Thymus (tissue), 11 donors: Measurements from ENCODE around the gene MITF. TPM values are rescaled to one million over a fixed set of nuclear protein-coding genes. Genes with fewer than 3 reads are reported as not detected.
A peak's percentile ranks its signal among the peaks of the same experiment; 100 is the strongest.

ENCODE experiments used
- DNase-seq, 9 donors: peaks; one replicate each; pipeline ENCODE4 v3.0.0-alpha.2; 2013; ENCODE audit warnings: low spot score in 9 of 9, low read depth in 6 of 9, missing footprints in 1 of 9
- H3K27ac ChIP-seq, 2 donors: one replicate each; pipeline ENCODE4 v1.5.1; 2013; ENCODE audit warnings: control low read depth in 1 of 2, low read depth in 1 of 2, low read length in 1 of 2, mild to moderate bottlenecking in 1 of 2, moderate library complexity in 1 of 2
- H3K27me3 ChIP-seq, 2 donors: one replicate each; pipeline ENCODE4 v1.5.1; 2013; ENCODE audit warnings: low read length in 1 of 2; ENCODE audit not compliant: control insufficient read depth in 2 of 2, insufficient read depth in 1 of 2
- H3K36me3 ChIP-seq, 2 donors: one replicate each; pipeline ENCODE4 v1.5.1; 2013; ENCODE audit warnings: low read length in 1 of 2, mild to moderate bottlenecking in 1 of 2, moderate library complexity in 1 of 2; ENCODE audit not compliant: control insufficient read depth in 2 of 2, insufficient read depth in 2 of 2
- H3K4me1 ChIP-seq, 2 donors: one replicate each; pipeline ENCODE4 v1.5.1; 2013; ENCODE audit warnings: low read length in 2 of 2; ENCODE audit not compliant: control insufficient read depth in 2 of 2, insufficient read depth in 2 of 2
- H3K4me3 ChIP-seq, 2 donors: one replicate each; pipeline ENCODE4 v1.5.1; 2013; ENCODE audit warnings: low read length in 2 of 2, control low read depth in 1 of 2, mild to moderate bottlenecking in 1 of 2
- H3K9me3 ChIP-seq, 2 donors: one replicate each; pipeline ENCODE4 v1.5.1; 2013; ENCODE audit warnings: low read length in 1 of 2, mild to moderate bottlenecking in 1 of 2; ENCODE audit not compliant: control insufficient read depth in 2 of 2, insufficient read depth in 1 of 2
- WGBS: extraction: QIAGEN DNeasy Blood & Tissue Kit; methylation state at CpG from one replicate; pipeline ENCODE4 v1.1.7; 2013; 5-methylcytosine and 5-hydroxymethylcytosine counted together
- polyA plus RNA-seq: library from polyadenylated mRNA; stranded (reverse); fragments of 200-250 nt; gene quantifications from one replicate; pipeline ENCODE4 v1.2.3, GENCODE V29; 2013
- total RNA-seq: library from RNA; stranded (reverse); fragments of 120-200 nt; gene quantifications from one replicate; pipeline ENCODE4 v1.2.4, GENCODE V29; 2013
- donor health status: healthy.

Gene MITF
- total and polyA plus RNA-seq, 2 donors = 3.2 to 4.8 TPM

DNA sequence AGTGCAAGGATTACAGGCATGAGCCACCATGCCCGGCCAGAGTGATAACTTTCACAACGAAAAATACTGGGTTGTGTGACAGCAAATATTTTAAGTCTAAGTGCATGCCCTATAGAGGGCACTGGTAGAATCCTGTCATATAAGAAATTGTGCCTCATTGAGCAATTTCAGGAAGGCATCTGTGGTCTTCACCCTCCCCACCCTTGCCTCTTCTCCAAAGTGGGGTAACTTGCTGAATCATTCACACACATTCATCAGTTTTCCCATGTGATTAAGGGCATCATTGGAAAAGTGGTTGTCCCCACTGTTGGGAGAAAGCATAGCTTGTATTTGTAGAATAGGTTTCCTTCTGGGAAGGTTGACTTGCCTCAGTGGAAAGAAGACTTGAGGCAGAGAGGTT is 9.2 kb downstream of the MITF start:
- Histone ChIP-seq H3K4me3 (no peak overlapping the region), H3K9me3 (peaks cover 0 to 9% of the 10 kb centered on the region in 2 donors), H3K36me3 (no peaks in the 10 kb centered on the region), H3K27ac (no peak overlapping the region), H3K27me3 (no peaks in the 10 kb centered on the region), H3K4me1 (peaks cover 32% of the 10 kb centered on the region in 2 donors)
- 90% methylated on average over 2 of the region's 2 CpGs for WGBS
- no peak for DNase-seq

DNA sequence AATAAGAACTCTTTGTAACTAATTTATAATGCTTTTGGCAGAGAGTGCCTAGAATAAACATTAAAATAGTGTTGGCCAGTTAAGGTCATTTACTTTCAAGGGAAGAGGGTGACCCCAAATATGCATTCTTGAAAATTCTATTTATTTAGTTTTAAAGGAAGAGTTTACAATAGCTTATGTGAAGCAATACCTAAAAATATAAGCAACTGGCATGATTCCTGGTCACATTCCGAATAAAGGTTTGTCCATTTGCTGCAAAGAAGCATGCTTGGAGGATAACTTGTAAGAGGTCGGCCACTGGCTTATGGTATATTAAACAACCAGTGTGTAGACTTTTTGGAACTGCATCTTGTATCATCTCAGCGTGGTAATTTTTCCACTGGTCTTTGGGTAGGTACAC is 10.2 kb downstream of the MITF start:
- Histone ChIP-seq H3K27ac (no peak overlapping the region), H3K27me3 (no peaks in the 10 kb centered on the region), H3K4me1 (peaks cover 27 to 29% of the 10 kb centered on the region in 2 donors), H3K9me3 (peaks cover 0 to 9% of the 10 kb centered on the region in 2 donors), H3K4me3 (no peak overlapping the region), H3K36me3 (no peaks in the 10 kb centered on the region)
- no peak for DNase-seq
- WGBS = 98% methylated on average over 3 of the region's 3 CpGs

DNA sequence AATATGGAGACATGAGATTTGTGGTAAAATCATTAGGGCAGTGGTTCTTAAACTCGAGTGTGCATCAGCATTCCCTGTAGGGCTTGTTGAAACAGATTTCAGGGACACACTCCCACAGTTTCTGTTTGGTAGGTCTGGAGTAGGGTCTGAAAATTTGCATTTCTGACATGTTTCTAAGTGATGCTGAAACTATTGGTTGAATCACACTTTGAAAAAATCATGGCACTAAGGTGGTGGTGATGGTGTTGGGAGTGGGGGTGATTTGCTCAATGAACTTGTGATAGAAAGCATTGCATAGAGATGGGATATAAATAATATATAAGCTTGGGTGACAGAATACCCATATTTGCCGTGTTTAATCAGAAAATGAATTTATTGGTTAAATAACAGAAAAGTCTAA is 11.3 kb downstream of the MITF start:
- Histone ChIP-seq H3K9me3 (peaks cover 0 to 9% of the 10 kb centered on the region in 2 donors), H3K36me3 (no peaks in the 10 kb centered on the region), H3K4me1 (peaks cover 20 to 25% of the 10 kb centered on the region in 2 donors), H3K27me3 (no peaks in the 10 kb centered on the region), H3K4me3 (no peak overlapping the region), H3K27ac (no peak overlapping the region)
- WGBS = 95% methylated on average over 2 of the region's 2 CpGs
- DNase-seq = no peak

DNA sequence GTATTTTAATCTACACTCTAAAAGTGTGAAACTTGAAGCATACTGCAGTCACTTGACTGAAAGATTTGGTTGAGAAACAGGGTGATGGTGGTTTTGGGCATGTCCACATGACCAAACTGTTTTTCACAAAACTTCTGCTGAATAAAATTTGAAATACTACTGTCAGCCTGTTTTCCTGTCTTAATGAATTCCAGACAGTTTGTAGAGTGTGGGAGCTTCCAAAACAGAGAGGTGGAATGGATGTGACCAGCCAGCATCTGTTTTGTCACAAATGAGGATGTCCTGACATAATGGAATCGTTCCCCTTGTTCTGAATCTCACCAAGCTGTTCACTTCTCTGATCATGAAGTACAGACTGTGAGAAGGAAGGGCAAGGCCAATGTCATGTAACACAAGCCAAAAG is 11.8 kb downstream of the MITF start:
- 96% methylated on average over 1 of the region's 1 CpG for WGBS
- Histone ChIP-seq H3K27me3 (no peaks in the 10 kb centered on the region), H3K36me3 (no peaks in the 10 kb centered on the region), H3K4me3 (no peak overlapping the region), H3K27ac (peak overlapping the region in 1 of 2 donors; percentile 18), H3K4me1 (peaks cover 18 to 25% of the 10 kb centered on the region in 2 donors), H3K9me3 (peaks cover 0 to 9% of the 10 kb centered on the region in 2 donors)
- no peak for DNase-seq

DNA sequence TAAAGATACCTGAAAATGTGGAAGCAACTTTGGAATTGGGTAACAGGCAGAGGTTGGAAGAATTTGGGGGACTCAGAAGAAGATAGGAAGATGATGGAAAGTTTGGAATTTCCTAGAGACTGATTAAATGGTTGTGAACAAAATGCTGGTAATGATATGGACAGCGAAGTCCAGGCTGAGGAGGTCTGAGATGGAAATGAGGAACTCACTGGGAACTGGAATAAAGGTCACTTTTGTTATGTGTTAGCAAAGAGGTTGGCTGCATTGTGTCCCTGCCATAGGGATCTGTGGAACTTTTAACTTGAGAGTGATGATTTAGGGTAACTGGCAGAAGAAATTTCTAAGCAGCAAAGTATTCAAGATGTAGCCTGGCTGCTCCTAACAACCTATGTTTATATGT is 13.0 kb downstream of the MITF start:
- no peak for DNase-seq
- Histone ChIP-seq H3K27me3 (no peaks in the 10 kb centered on the region), H3K4me1 (peaks cover 11 to 17% of the 10 kb centered on the region in 2 donors), H3K36me3 (no peaks in the 10 kb centered on the region), H3K27ac (no peak overlapping the region), H3K9me3 (peaks cover 0 to 9% of the 10 kb centered on the region in 2 donors), H3K4me3 (no peak overlapping the region)
- 91% methylated on average over 1 of the region's 1 CpG for WGBS

DNA sequence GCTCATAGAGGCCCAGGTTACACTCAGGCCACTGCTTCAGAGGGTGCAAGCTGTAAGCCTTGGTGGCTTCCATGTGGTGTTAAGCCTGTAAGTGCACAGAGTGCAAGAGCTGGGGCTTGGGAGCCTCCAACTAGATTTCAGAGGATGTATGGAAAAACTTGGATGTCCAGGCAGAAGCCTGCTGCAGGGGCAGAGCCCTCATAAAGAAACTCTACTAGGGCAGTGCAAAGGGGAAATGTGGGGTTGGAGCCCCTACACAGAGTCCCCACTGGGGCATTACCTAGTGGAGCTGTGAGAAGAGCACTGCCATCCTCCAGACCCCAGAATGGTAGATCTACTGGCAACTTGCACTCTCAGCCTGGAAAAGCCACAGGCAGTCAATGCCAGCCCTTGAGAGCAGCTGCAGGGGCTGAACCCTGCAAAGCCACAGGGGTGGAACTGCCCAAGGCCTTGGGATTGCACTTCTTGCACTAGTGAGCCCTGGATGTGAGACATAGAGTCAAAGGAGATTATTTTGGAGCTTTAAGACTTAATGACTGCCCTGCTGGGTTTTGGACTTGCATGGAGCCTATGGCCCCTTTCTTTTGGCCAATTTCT is 14.0 kb downstream of the MITF start:
- no peak for DNase-seq
- Histone ChIP-seq H3K36me3 (no peaks in the 10 kb centered on the region), H3K27ac (no peak overlapping the region), H3K9me3 (peaks cover 0 to 9% of the 10 kb centered on the region in 2 donors), H3K4me1 (peaks cover 5 to 7% of the 10 kb centered on the region in 2 donors), H3K27me3 (no peaks in the 10 kb centered on the region), H3K4me3 (no peak overlapping the region)

DNA sequence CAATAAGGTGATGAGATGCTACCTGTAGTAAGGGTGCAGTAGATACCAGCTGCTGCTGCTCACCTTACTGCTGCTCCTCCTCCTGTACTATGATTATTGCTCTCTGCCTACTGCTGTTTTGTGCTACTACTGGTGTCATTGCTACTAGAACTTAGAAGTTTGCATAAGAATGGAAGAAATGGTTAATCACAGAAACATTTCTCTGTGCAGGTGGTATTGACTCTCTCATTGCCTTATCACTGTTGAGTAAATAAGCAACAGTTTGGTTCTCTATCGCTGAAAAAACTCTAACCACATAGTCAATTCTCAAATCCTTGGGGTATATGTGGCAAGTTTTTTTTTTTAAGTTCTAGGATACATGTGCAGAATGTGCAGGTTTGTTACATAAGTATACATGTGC is 16.5 kb downstream of the MITF start:
- Histone ChIP-seq H3K4me1 (no peaks in the 10 kb centered on the region), H3K4me3 (no peak overlapping the region), H3K36me3 (no peaks in the 10 kb centered on the region), H3K9me3 (peaks cover 0 to 9% of the 10 kb centered on the region in 2 donors), H3K27ac (no peak overlapping the region), H3K27me3 (no peaks in the 10 kb centered on the region)
- WGBS = 95% methylated on average over 1 of the region's 1 CpG
- no peak for DNase-seq

DNA sequence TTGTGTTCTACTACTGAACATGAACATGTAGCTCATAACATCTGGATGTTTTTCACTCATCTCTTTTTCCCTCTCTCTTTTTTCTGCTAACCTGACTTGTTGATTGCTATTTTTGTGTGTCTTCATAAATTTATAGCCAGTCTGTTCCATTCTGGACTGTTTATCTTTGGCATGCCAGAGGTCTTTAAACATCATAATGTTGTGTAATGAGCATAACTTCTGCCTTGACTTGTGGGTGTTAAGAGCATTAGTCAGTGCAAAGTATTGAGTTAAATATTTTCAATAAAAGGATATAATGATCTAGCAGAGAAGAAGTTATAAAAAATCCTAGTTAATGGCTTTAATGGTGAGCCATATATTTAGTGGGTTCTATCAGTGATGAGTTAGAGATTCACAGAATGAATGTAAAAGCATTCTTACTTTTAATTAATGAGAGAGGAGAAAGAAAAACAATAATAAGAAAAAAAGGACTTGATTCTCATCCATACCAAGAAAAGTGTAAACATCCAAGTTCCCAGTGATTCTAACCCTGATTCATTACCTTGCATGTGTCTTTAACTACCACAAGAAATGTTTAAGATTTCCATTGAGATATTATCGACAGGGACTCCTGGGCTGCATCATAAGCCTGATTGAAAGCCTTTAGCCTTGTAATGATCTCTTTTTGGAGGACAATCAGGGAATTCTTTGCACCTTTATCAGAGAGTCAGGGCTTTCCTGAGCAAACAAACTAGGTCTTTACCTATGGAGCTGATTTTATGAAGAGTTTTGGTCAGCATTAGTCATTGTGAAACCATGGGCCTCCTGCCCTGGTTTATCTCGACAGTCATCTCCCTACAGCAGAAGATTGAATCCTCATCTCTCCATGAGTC is 22.9 kb downstream of the MITF start:
- WGBS = 97% methylated on average over 2 of the region's 2 CpGs
- DNase-seq = no peak

DNA sequence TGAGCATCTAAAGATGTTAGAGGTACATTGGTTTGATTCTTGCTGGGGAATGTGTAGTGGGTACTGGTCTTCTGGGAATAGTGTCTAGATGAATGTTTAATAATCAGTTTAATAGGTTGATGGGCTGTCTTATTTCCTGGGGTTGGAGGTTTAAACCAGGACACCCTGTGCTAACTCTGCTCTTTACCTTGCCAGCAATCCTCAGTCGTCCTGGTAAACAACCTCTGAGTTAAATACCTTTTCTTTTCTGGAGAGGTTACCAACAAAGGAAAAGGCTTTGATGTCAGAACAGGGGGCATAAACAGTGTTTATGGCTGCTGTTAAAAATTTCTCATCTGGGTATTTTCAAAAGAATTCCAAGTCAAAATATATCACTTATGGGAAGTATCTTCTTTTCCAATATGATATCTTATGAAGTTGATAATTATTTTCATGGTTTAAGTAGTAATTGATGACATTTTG is 23.5 kb downstream of the MITF start:
- Histone ChIP-seq H3K4me1 (no peaks in the 10 kb centered on the region), H3K36me3 (no peaks in the 10 kb centered on the region), H3K27ac (no peak overlapping the region), H3K9me3 (no peaks in the 10 kb centered on the region), H3K4me3 (no peak overlapping the region), H3K27me3 (no peaks in the 10 kb centered on the region)
- DNase-seq = no peak
- WGBS = 93% methylated on average over 1 of the region's 1 CpG

More for the DNA sequence above, 22.9 kb downstream of the MITF start:
- Histone ChIP-seq H3K36me3 (no peaks in the 10 kb centered on the region), H3K4me1 (no peaks in the 10 kb centered on the region), H3K9me3 (no peaks in the 10 kb centered on the region), H3K4me3 (no peak overlapping the region), H3K27ac (no peak overlapping the region), H3K27me3 (no peaks in the 10 kb centered on the region)
